Ramos (cell line): ENCODE measurements around the gene CR2.
"Not testable (repeated sequence)": the region's sequence is repeated elsewhere in the genome, so short reads cannot be mapped to it uniquely, and the experiment has no call there.

Experiments
- in situ Hi-C: fragments of 300-500 bp; cut with MboI; formaldehyde crosslinking; loops from one replicate; pipeline ENCODE4 v1.14.3; 2022; ENCODE audit warnings: low sequenced_read_pairs; ENCODE audit not compliant: unreplicated experiment

CR2 gene

DNA sequence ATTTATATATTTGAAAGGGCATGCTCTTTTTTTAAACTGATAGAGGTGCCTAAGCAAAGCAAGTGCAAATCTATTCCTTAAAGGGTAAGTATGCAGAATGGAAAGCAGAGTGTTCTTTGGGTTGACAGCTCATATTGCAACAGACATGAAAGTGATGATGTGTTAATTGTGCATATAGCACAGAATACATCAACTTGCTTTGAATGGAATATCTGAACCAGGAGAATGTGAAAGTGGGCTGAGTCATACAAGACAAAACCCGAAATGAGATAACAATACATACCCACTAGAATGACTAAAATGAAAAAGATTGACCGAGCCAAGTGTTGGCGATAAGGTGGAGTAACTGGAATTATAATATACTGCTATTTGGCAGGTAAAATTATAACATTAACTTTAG is 46.2 kb downstream of the CR2 start:
- in situ Hi-C loops = no loop called here

DNA sequence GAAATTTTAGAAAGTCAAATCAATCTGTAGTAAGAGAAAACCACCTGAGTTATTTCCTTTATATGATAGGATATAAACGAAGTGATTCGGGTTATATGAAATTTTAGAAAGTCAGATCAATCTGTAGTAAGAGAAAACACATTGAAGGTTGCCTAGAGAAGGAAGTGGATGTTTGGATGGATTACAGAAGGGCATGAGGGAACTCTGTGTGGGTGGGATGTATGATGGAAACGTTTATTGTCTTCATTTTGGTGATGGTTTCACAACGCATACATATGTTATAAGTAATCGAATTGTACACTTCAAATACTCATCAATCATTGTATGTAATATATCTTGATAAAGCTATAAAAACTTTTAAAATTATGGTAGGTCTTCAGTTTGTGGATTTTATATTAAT is 46.9 kb downstream of the CR2 start:
- in situ Hi-C loops = no loop called here

DNA sequence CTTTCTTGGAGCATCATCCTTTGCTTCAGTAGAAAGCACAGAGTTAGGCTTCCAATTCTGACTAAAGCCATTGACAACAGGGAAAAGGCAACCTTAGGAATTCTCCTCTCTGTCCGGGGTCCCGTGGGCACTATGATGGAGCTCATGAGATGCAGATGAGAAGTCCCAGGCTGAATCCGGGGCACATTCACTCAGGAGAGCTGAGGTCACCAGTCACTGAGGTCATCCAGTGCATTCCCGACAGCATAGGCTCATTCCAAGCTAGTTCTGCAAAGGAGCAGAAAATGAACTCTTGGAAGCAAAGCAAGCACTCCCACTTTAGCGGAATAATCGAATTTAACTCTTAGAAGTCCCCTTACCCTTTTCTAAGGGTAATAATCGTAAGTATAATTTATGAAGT is 48.6 kb downstream of the CR2 start:
- in situ Hi-C loops = no loop called here

DNA sequence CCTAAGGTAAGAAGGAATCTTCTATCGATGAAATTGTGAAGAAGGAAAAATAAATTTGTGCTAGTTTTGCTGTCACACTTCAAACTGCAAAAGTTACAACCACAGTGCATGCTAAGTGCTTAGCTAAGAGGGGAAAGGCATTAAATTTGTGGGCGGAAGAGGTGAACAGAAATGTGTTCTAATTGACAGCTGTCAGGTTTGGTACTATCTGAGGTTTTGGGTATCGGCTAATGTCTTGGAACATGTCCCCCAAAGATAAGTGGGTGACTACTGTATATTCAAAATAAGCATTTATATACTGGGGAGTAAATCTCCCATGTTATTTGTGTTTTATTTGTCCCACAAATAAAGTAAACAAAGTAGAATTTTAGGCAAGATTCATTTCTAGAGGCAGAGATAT is 49.8 kb downstream of the CR2 start:
- in situ Hi-C loops = no loop called here

DNA sequence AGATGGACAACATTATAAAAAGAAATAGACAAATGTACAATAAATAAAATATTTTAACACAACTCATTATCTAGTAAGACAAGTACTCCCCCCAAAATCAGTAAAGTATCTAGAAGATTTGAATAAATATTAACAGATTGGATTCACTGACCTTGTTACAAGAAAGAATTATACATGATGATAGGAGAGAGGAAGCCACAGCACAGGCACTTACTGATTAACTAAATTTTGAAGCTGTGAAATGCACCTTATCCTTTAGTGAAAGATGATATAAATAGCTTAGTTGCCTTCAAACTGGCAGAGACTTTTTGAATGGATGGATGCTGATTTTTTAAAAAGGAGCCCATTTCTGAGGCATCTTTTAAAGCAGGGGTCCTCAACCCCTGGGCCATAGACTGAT is 50.3 kb downstream of the CR2 start:
- in situ Hi-C loops = no loop called here

DNA sequence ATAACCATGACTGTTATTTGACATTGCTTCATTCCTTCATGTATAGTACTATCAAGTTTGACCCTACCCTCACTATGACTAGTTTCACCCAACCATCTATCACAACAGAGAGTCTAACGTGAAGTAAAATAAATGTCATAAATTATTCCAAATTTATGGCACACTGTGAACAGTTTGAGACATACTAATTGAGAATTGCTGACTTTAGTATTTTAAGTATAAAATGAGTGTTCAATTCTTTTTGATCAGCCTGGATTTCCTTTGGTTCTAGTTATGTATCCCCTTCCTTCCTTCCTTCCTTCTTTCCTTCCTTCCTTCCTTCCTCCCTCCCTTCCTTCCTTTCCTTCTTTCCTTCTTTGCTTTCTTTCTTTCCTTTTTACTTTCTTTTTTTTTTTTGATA is 56.3 kb downstream of the CR2 start:
- in situ Hi-C loops = no loop called here

DNA sequence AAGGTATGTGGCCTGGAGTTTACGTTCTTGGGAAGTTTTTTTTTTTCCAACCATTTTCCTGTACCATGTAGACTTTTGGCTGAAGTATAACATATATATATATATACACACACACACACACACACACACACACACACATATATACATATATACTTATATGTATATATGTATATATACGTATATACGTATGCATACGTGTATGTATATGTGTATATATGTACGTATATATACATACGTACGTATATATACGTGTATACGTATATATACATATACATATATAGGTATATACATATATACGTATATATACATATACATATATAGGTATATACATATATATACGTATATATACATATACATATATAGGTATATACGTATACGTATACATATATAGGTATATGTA is 60.8 kb downstream of the CR2 start:
- in situ Hi-C loops = no loop called here

DNA sequence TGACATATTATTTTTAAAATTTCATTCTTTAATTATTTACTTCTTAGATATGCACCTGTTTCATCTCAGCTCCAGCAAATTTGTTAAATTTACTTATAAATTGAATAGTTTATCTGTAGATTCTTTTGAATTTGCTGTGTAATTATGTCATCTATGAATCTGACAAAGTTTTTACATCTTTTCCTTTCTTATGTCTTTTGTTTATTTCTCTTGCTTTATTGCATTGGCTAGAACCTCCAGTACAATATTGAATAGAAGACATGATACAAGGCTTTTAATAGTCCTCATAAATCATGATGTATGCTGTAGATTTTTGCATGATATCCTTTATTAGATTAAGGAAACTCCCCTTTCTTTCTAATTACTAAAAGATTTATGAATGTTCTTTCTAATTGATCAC is 62.6 kb downstream of the CR2 start:
- in situ Hi-C loops = no loop called here

DNA sequence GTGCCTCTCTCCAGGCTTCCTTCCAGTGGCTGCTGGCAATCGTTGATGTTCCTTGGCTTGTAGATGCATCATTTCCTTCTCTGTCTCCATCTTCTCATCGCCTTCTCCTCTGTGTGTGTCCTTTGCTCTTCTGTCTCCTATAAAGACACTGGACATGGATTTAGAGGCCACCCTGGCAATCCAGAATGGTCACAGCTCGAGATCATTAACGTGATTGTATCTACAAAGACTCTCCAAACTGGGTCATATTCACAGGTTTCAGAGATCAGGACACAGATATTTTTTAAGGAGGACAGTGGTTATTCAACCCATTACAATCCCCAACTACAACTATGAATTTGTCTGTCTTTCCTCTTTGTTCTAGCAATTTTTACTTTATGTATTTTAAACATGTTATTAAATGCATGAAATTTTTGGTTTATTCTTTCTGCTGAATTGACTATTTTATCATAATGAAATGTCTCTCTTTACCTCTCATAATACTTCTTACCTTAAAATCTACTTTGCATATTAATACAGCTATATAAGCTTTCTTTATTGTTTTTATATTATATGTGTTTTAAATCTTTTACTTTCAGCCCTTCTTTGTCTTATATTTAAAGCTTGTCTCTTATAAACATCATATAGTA is 64.6 kb downstream of the CR2 start:
- in situ Hi-C loops = no loop called here

DNA sequence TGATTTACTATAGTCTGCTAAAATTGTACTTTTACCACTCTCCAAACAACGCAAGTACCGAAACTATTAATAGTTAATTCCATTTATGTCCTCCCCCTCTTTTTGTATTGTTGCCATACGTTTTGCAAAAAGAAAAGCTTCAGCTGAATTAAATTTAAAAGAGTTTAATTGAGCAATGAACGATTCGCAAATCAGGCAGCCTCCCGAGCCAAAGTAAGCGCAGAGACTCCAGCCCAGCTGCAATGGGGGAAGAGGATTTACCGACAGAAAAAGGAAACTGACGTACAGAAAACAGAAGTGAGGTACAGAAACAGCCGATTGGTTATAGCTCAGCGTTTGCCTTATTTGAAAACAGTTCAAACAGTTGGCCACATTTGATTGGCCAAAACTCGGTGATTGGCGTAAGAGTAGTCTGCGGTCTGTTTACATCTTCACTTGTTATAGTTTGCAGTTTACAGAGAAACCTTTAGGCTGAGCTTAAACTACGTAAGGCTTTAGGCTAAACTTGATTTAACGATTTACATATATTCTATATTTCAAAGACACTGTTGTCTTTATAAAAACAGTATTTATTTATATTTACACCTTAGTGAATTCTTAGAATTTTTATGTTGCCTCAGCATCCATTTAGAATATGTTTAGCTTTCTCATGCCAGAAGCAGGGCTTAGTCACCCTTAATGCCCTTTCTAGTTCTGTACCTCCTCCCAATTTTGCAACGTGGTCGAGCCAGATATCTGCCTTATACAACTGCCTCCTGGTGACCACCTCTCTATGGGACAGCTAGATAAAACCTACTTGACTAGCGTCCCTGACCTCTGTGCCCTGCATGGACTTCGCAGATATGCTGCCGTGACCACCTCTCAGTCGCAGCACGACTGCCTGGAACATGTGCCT is 65.6 kb downstream of the CR2 start:
- in situ Hi-C loops = no loop called here

DNA sequence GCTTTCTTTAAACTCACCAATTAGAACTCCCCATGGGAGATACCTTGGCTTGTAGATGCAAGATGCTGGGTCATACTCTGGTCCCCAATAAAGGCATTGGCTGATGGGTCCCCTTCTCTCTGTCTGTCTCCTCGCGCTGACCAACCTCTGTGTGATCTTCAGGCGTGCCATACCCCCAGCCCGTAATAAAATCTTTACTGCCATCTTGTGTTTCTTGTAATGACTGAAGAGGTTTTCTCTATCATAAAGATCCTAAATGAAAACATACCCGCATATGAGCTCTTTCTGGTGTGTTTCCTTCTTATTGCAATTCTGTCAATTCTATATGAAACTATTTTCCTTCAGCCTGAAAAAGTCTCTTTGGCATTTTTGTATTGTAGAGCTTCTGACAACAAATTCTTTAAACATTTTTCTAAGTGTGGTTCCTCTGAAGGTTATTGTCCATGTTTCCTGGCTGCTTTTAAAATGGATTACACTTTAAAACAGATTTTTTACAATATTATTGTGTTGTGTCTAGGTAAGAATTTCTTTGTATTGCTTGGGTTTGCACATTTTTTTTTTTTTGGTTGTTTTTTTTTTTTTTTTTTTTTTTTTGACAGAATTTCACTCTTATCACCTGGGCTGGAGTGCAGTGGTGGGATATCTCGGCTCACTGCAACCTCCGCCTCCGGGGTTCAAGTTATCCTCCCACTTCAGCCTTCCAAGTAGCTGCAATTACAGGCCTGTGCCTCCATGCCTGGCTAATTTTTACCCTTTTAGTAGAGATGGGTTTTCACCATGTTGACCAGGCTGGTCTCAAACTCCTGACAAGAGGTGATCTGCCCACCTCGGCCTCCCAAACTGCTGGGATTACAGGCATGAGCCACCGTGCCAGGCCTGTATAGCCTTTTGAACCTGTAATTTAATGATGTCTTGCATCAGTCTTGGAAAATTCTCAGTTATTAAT is 66.5 kb downstream of the CR2 start:
- in situ Hi-C loops = not testable (repeated sequence)

DNA sequence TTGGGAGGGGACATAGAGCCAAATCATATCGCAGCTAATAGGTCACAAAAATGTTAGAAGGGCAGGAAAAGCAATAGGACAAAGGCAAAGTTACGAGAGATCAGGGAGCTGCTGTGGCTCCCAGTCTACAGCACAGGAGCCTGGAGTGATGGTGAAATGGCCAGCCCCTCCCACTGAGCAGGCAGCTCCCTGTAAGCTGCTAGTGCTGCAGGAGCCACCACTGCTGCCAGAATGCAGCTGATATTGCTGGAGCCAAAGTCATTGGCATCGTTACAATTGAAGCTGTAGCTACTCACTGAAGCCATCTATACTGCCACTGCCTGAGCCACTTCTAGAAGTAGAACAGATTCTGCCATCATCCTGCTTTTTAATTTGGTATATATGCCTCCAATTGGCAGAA is 71.1 kb downstream of the CR2 start:
- in situ Hi-C loops = not testable (repeated sequence)

DNA sequence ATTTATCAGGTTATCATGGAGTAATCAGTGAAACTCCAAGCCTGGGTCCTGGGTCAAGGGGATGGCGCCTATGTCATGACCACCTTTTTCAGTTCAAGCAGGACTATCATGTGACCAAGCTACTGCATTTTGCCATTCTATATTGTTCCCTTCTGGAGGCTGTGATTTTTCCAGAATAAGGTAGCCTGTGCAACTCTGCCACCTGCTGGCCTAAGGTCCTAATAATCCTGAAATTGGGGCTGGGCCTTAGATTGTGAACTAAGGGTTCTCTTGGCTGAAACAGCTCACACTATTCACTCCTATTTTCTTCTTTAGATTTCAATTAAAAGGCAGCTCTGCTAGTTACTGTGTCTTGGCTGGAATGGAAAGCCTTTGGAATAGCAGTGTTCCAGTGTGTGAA is 74.3 kb downstream of the CR2 start:
- in situ Hi-C loops = not testable (repeated sequence)

DNA sequence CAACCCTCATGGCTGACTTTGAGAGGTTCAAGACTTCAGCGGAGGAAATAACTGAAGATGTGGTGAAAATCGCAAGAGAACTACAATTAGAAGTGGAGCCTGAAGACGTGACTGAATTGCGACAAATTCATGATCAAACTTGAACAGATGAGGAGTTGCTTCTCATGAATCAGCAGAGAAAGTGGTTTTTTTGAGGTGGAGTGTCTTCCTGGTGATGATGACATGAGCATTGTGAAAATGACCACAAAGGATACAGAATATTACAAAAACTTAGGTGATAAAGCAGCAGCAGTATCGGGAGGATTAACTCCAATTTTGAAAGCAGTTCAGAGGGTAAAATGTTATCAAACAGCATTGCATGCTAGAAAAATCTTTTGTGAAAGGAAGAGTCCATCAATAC is 82.1 kb downstream of the CR2 start:
- in situ Hi-C loops = not testable (repeated sequence)
